Measurements from ENCODE around the gene CNPY1.
"Not testable (repeated sequence)": the region's sequence is repeated elsewhere in the genome, so short reads cannot be mapped to it uniquely, and the experiment has no call there.

The CNPY1 gene
- 0 to 0.07 (median 0) reads per million in 18 experiments for total RNA-seq

- DNase-seq: not testable (repeated sequence)
These were observed at the start of gene CNPY1 for GRCh38 chr7:155546449-155546848. TSS of gene CNPY1 (minus strand) at chr7:155546559. CDS start at chr7:155545929, 630 bp downstream.

GRCh38 chr7:155594961-155595366 is 48.6 kb upstream of the CNPY1 start:
- peak in 1 of 2 donors; percentile 17 for DNase-seq

GRCh38 chr7:155594163-155594732 is 47.9 kb upstream of the CNPY1 start:
- no peak for DNase-seq

GRCh38 chr7:155593461-155594162 is 47.3 kb upstream of the CNPY1 start:
- peak; percentile 41 to 68 for DNase-seq

GRCh38 chr7:155591055-155591775 is 44.9 kb upstream of the CNPY1 start:
- no peak for DNase-seq

- peak; percentile 81 to 93 for DNase-seq
These were observed 44.1 kb upstream of the CNPY1 start for GRCh38 chr7:155590215-155591018.

- DNase-seq: no peak
These were observed 42.9 kb upstream of the CNPY1 start for GRCh38 chr7:155589001-155589980.

- no peak for DNase-seq
These were observed 42.2 kb upstream of the CNPY1 start for GRCh38 chr7:155588468-155588998.

- no peak for DNase-seq
These were observed 41.1 kb upstream of the CNPY1 start for GRCh38 chr7:155587486-155587885.

GRCh38 chr7:155586843-155587440 is 40.6 kb upstream of the CNPY1 start:
- DNase-seq: no peak

- DNase-seq: peak; percentile 52 to 61
These were observed 39.6 kb upstream of the CNPY1 start for GRCh38 chr7:155585951-155586350.

- no peak for DNase-seq
These were observed 39.2 kb upstream of the CNPY1 start for GRCh38 chr7:155585532-155585895.

GRCh38 chr7:155584763-155585531 is 38.6 kb upstream of the CNPY1 start:
- peak in 1 of 2 donors; percentile 22 for DNase-seq

GRCh38 chr7:155584261-155584660 is 37.9 kb upstream of the CNPY1 start:
- DNase-seq: no peak

GRCh38 chr7:155583636-155584035 is 37.3 kb upstream of the CNPY1 start:
- DNase-seq: no peak

- no peak for DNase-seq
These were observed 35.6 kb upstream of the CNPY1 start for GRCh38 chr7:155581954-155582353.

- DNase-seq: no peak
These were observed 34.9 kb upstream of the CNPY1 start for GRCh38 chr7:155581107-155581830.

- no peak for DNase-seq
These were observed 34.0 kb upstream of the CNPY1 start for GRCh38 chr7:155580367-155580766.

GRCh38 chr7:155579565-155579964 is 33.2 kb upstream of the CNPY1 start:
- DNase-seq: no peak
